ENCODE data around the gene CFAP20DC.

Gene CFAP20DC

GRCh38 chr3:58779934-58780333 is 269.9 kb downstream of the CFAP20DC start:
- Histone ChIP-seq H3K4me1 (ENCODE audit: control insufficient read depth in 5 of 5, insufficient read depth in 5 of 5, low read length in 5 of 5) (no peaks in the 10 kb centered on the region), H3K4me3 (ENCODE audit: low read depth in 1 of 5, low read length in 5 of 5) (no peak overlapping the region), H3K9ac (ENCODE audit: low read length in 5 of 5) (no peak overlapping the region), H3K27me3 (ENCODE audit: control insufficient read depth in 5 of 5, insufficient read depth in 4 of 5, low read length in 5 of 5) (no peaks in the 10 kb centered on the region), H3K36me3 (ENCODE audit: control insufficient read depth in 5 of 5, insufficient read depth in 5 of 5, low read length in 5 of 5) (no peaks in the 10 kb centered on the region), H3K27ac (ENCODE audit: low read depth, low read length) (no peak overlapping the region), H3K9me3 (ENCODE audit: control insufficient read depth in 5 of 5, low read length in 5 of 5) (peaks cover 5 to 34% (median 17%) of the 10 kb centered on the region in 5 donors)

GRCh38 chr3:58776231-58776630 is 273.6 kb downstream of the CFAP20DC start:
- Histone ChIP-seq H3K36me3 (ENCODE audit: control insufficient read depth in 5 of 5, insufficient read depth in 5 of 5, low read length in 5 of 5) (no peaks in the 10 kb centered on the region), H3K4me3 (ENCODE audit: low read depth in 1 of 5, low read length in 5 of 5) (no peak overlapping the region), H3K4me1 (ENCODE audit: control insufficient read depth in 5 of 5, insufficient read depth in 5 of 5, low read length in 5 of 5) (no peaks in the 10 kb centered on the region), H3K27me3 (ENCODE audit: control insufficient read depth in 5 of 5, insufficient read depth in 4 of 5, low read length in 5 of 5) (no peaks in the 10 kb centered on the region), H3K9ac (ENCODE audit: low read length in 5 of 5) (no peak overlapping the region), H3K27ac (ENCODE audit: low read depth, low read length) (no peak overlapping the region), H3K9me3 (ENCODE audit: control insufficient read depth in 5 of 5, low read length in 5 of 5) (peaks cover 5 to 30% (median 17%) of the 10 kb centered on the region in 5 donors)

GRCh38 chr3:58772462-58772861 is 277.4 kb downstream of the CFAP20DC start:
- Histone ChIP-seq H3K4me3 (ENCODE audit: low read depth in 1 of 5, low read length in 5 of 5) (no peak overlapping the region), H3K9me3 (ENCODE audit: control insufficient read depth in 5 of 5, low read length in 5 of 5) (peaks cover 0 to 5% (median 0%) of the 10 kb centered on the region in 5 donors), H3K9ac (ENCODE audit: low read length in 5 of 5) (no peak overlapping the region), H3K36me3 (ENCODE audit: control insufficient read depth in 5 of 5, insufficient read depth in 5 of 5, low read length in 5 of 5) (no peaks in the 10 kb centered on the region), H3K27ac (ENCODE audit: low read depth, low read length) (no peak overlapping the region), H3K27me3 (ENCODE audit: control insufficient read depth in 5 of 5, insufficient read depth in 4 of 5, low read length in 5 of 5) (no peaks in the 10 kb centered on the region), H3K4me1 (ENCODE audit: control insufficient read depth in 5 of 5, insufficient read depth in 5 of 5, low read length in 5 of 5) (no peaks in the 10 kb centered on the region)

GRCh38 chr3:58769065-58769464 is 280.8 kb downstream of the CFAP20DC start:
- Histone ChIP-seq H3K4me3 (ENCODE audit: low read depth in 1 of 5, low read length in 5 of 5) (no peak overlapping the region), H3K4me1 (ENCODE audit: control insufficient read depth in 5 of 5, insufficient read depth in 5 of 5, low read length in 5 of 5) (no peaks in the 10 kb centered on the region), H3K9ac (ENCODE audit: low read length in 5 of 5) (no peak overlapping the region), H3K27me3 (ENCODE audit: control insufficient read depth in 5 of 5, insufficient read depth in 4 of 5, low read length in 5 of 5) (no peaks in the 10 kb centered on the region), H3K36me3 (ENCODE audit: control insufficient read depth in 5 of 5, insufficient read depth in 5 of 5, low read length in 5 of 5) (no peaks in the 10 kb centered on the region), H3K9me3 (ENCODE audit: control insufficient read depth in 5 of 5, low read length in 5 of 5) (peaks cover 0 to 9% (median 2%) of the 10 kb centered on the region in 5 donors), H3K27ac (ENCODE audit: low read depth, low read length) (no peak overlapping the region)

GRCh38 chr3:58766587-58767282 is 283.1 kb downstream of the CFAP20DC start:
- Histone ChIP-seq H3K4me3 (ENCODE audit: low read depth in 1 of 5, low read length in 5 of 5) (no peak overlapping the region), H3K36me3 (ENCODE audit: control insufficient read depth in 5 of 5, insufficient read depth in 5 of 5, low read length in 5 of 5) (no peaks in the 10 kb centered on the region), H3K4me1 (ENCODE audit: control insufficient read depth in 5 of 5, insufficient read depth in 5 of 5, low read length in 5 of 5) (no peaks in the 10 kb centered on the region), H3K9me3 (ENCODE audit: control insufficient read depth in 5 of 5, low read length in 5 of 5) (peaks cover 0 to 13% (median 2%) of the 10 kb centered on the region in 5 donors), H3K27ac (ENCODE audit: low read depth, low read length) (no peak overlapping the region), H3K27me3 (ENCODE audit: control insufficient read depth in 5 of 5, insufficient read depth in 4 of 5, low read length in 5 of 5) (no peaks in the 10 kb centered on the region), H3K9ac (ENCODE audit: low read length in 5 of 5) (no peak overlapping the region)

GRCh38 chr3:58755150-58755549 is 294.7 kb downstream of the CFAP20DC start:
- no peaks in the 10 kb centered on the region for H3K9me3 ChIP-seq (ENCODE audit: control insufficient read depth in 5 of 5, low read length in 5 of 5)
- H3K27me3 ChIP-seq (ENCODE audit: control insufficient read depth in 5 of 5, insufficient read depth in 4 of 5, low read length in 5 of 5): no peaks in the 10 kb centered on the region
- no peak overlapping the region for H3K9ac ChIP-seq (ENCODE audit: low read length in 5 of 5)
- H3K27ac ChIP-seq (ENCODE audit: low read depth, low read length): no peak overlapping the region
- H3K4me3 ChIP-seq (ENCODE audit: low read depth in 1 of 5, low read length in 5 of 5): no peak overlapping the region
- H3K36me3 ChIP-seq (ENCODE audit: control insufficient read depth in 5 of 5, insufficient read depth in 5 of 5, low read length in 5 of 5): no peaks in the 10 kb centered on the region
- no peaks in the 10 kb centered on the region for H3K4me1 ChIP-seq (ENCODE audit: control insufficient read depth in 5 of 5, insufficient read depth in 5 of 5, low read length in 5 of 5)

GRCh38 chr3:58754074-58754473 is 295.8 kb downstream of the CFAP20DC start:
- Histone ChIP-seq H3K36me3 (ENCODE audit: control insufficient read depth in 5 of 5, insufficient read depth in 5 of 5, low read length in 5 of 5) (no peaks in the 10 kb centered on the region), H3K9me3 (ENCODE audit: control insufficient read depth in 5 of 5, low read length in 5 of 5) (no peaks in the 10 kb centered on the region), H3K9ac (ENCODE audit: low read length in 5 of 5) (no peak overlapping the region)

GRCh38 chr3:58751882-58752567 is 297.8 kb downstream of the CFAP20DC start:
- Histone ChIP-seq H3K4me1 (ENCODE audit: control insufficient read depth in 5 of 5, insufficient read depth in 5 of 5, low read length in 5 of 5) (no peaks in the 10 kb centered on the region), H3K9ac (ENCODE audit: low read length in 5 of 5) (no peak overlapping the region), H3K9me3 (ENCODE audit: control insufficient read depth in 5 of 5, low read length in 5 of 5) (no peaks in the 10 kb centered on the region)

More at GRCh38 chr3:58754074-58754473, 295.8 kb downstream of the CFAP20DC start:
- no peaks in the 10 kb centered on the region for H3K4me1 ChIP-seq (ENCODE audit: control insufficient read depth in 5 of 5, insufficient read depth in 5 of 5, low read length in 5 of 5)
- no peak overlapping the region for H3K27ac ChIP-seq (ENCODE audit: low read depth, low read length)
- no peaks in the 10 kb centered on the region for H3K27me3 ChIP-seq (ENCODE audit: control insufficient read depth in 5 of 5, insufficient read depth in 4 of 5, low read length in 5 of 5)
- no peak overlapping the region for H3K4me3 ChIP-seq (ENCODE audit: low read depth in 1 of 5, low read length in 5 of 5)

GRCh38 chr3:58751235-58751634 is 298.6 kb downstream of the CFAP20DC start:
- Histone ChIP-seq H3K27me3 (ENCODE audit: control insufficient read depth in 5 of 5, insufficient read depth in 4 of 5, low read length in 5 of 5) (no peaks in the 10 kb centered on the region), H3K4me3 (ENCODE audit: low read depth in 1 of 5, low read length in 5 of 5) (no peak overlapping the region), H3K36me3 (ENCODE audit: control insufficient read depth in 5 of 5, insufficient read depth in 5 of 5, low read length in 5 of 5) (no peaks in the 10 kb centered on the region)

More at GRCh38 chr3:58751882-58752567, 297.8 kb downstream of the CFAP20DC start:
- H3K27me3 ChIP-seq (ENCODE audit: control insufficient read depth in 5 of 5, insufficient read depth in 4 of 5, low read length in 5 of 5): no peaks in the 10 kb centered on the region
- H3K27ac ChIP-seq (ENCODE audit: low read depth, low read length): no peak overlapping the region
- no peak overlapping the region for H3K4me3 ChIP-seq (ENCODE audit: low read depth in 1 of 5, low read length in 5 of 5)
- no peaks in the 10 kb centered on the region for H3K36me3 ChIP-seq (ENCODE audit: control insufficient read depth in 5 of 5, insufficient read depth in 5 of 5, low read length in 5 of 5)

GRCh38 chr3:58749948-58750347 is 299.9 kb downstream of the CFAP20DC start:
- Histone ChIP-seq H3K27me3 (ENCODE audit: control insufficient read depth in 5 of 5, insufficient read depth in 4 of 5, low read length in 5 of 5) (no peaks in the 10 kb centered on the region), H3K27ac (ENCODE audit: low read depth, low read length) (no peak overlapping the region), H3K9ac (ENCODE audit: low read length in 5 of 5) (no peak overlapping the region)

More at GRCh38 chr3:58751235-58751634, 298.6 kb downstream of the CFAP20DC start:
- H3K4me1 ChIP-seq (ENCODE audit: control insufficient read depth in 5 of 5, insufficient read depth in 5 of 5, low read length in 5 of 5): no peaks in the 10 kb centered on the region
- no peaks in the 10 kb centered on the region for H3K9me3 ChIP-seq (ENCODE audit: control insufficient read depth in 5 of 5, low read length in 5 of 5)
- no peak overlapping the region for H3K27ac ChIP-seq (ENCODE audit: low read depth, low read length)
- H3K9ac ChIP-seq (ENCODE audit: low read length in 5 of 5): no peak overlapping the region

More at GRCh38 chr3:58749948-58750347, 299.9 kb downstream of the CFAP20DC start:
- Histone ChIP-seq H3K4me3 (ENCODE audit: low read depth in 1 of 5, low read length in 5 of 5) (no peak overlapping the region), H3K9me3 (ENCODE audit: control insufficient read depth in 5 of 5, low read length in 5 of 5) (no peaks in the 10 kb centered on the region), H3K36me3 (ENCODE audit: control insufficient read depth in 5 of 5, insufficient read depth in 5 of 5, low read length in 5 of 5) (no peaks in the 10 kb centered on the region), H3K4me1 (ENCODE audit: control insufficient read depth in 5 of 5, insufficient read depth in 5 of 5, low read length in 5 of 5) (no peaks in the 10 kb centered on the region)

Data from subcutaneous abdominal adipose tissue (tissue), 5 donors.